Ovary (tissue), 3 donors: ENCODE data around the gene IL5RA.

Source experiments
- POLR2A ChIP-seq: fragments of 450-650 bp; IDR thresholded peaks from one replicate; pipeline ENCODE4 v1.6.1; 2017; ENCODE audit warnings: antibody characterized with exemption, mild to moderate bottlenecking, moderate library complexity
- TF ChIP-seq, protein P1 (sequence below), 3 donors: fragments of 450-650 bp in 2 of 3; fragments of 200-600 bp in 1 of 3; IDR thresholded peaks; one replicate each; pipeline versions ENCODE4 v1.5.1 to v1.8.0; 2016 to 2022; ENCODE audit warnings: antibody characterized with exemption in 3 of 3, mild to moderate bottlenecking in 1 of 3
- donor health status: DM: no; HTN: no; CAD: no.

DNA sequence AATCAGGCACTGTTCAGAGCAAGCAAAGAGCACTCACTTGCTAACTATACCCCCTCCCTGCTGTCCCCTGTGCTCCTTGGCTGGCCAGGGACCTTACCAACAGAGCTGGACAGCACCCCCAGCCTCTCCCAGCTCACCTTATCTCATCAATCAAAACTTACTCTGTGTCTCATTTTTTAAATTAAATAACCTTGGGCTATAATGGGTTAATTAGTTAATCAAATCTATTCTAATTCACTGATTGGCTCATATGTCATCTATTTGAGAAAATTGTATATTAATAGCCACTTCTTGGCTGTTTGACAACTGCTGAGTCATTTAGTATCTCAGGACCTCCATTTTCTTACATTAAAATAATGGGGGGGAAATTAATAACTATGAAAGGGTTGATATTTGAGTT is 22.9 kb downstream of the IL5RA start:
- TF ChIP-seq, protein P1, sequence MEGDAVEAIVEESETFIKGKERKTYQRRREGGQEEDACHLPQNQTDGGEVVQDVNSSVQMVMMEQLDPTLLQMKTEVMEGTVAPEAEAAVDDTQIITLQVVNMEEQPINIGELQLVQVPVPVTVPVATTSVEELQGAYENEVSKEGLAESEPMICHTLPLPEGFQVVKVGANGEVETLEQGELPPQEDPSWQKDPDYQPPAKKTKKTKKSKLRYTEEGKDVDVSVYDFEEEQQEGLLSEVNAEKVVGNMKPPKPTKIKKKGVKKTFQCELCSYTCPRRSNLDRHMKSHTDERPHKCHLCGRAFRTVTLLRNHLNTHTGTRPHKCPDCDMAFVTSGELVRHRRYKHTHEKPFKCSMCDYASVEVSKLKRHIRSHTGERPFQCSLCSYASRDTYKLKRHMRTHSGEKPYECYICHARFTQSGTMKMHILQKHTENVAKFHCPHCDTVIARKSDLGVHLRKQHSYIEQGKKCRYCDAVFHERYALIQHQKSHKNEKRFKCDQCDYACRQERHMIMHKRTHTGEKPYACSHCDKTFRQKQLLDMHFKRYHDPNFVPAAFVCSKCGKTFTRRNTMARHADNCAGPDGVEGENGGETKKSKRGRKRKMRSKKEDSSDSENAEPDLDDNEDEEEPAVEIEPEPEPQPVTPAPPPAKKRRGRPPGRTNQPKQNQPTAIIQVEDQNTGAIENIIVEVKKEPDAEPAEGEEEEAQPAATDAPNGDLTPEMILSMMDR (IDR thresholded peaks at IDR 0.05): no peak
- TF ChIP-seq POLR2A: no peak
